Astrocyte (in vitro differentiated cells and primary cell): ENCODE measurements around the gene LRBA. TPM values are rescaled to one million over a fixed set of nuclear protein-coding genes. Genes with fewer than 3 reads are reported as not detected.

Experiments used
- DNase-seq: peaks from one replicate; pipeline ENCODE4 v3.0.0-alpha.2; 2010; ENCODE audit warnings: low read depth
- FAIRE-seq: peaks from 2 replicates; lab custom pipeline; 2011; peaks lifted over from hg19 to GRCh38; lab: Jason Lieb, UNC
- H2AFZ ChIP-seq: 2 replicates; pipeline ENCODE4 v1.6.0; 2012; ENCODE audit warnings: low read depth, low read length, inconsistent platforms
- H3K27ac ChIP-seq: 2 replicates; pipeline ENCODE4 v1.5.1; 2011; ENCODE audit warnings: low read depth, low read length, inconsistent platforms
- H3K27me3 ChIP-seq: 2 replicates; pipeline ENCODE4 v1.6.0; 2011; ENCODE audit warnings: low read length, inconsistent platforms; ENCODE audit not compliant: insufficient read depth
- H3K36me3 ChIP-seq: 2 replicates; pipeline ENCODE4 v1.5.1; 2011; ENCODE audit warnings: low read length, inconsistent platforms; ENCODE audit not compliant: insufficient read depth
- H3K4me1 ChIP-seq: 2 replicates; pipeline ENCODE4 v1.5.1; 2011; ENCODE audit warnings: low read length, inconsistent platforms; ENCODE audit not compliant: insufficient read depth
- H3K4me2 ChIP-seq: 2 replicates; pipeline ENCODE4 v1.6.0; 2012; ENCODE audit warnings: low read length, inconsistent platforms
- H3K4me3 ChIP-seq: 2 replicates; pipeline ENCODE4 v1.5.1; 2011; ENCODE audit warnings: low read depth, mild to moderate bottlenecking, low read length, inconsistent platforms; ENCODE audit not compliant: insufficient read depth
- H3K79me2 ChIP-seq: 2 replicates; pipeline ENCODE4 v1.6.0; 2012; ENCODE audit warnings: mild to moderate bottlenecking, low read length, inconsistent platforms; ENCODE audit not compliant: insufficient read depth
- H3K9ac ChIP-seq: 2 replicates; pipeline ENCODE4 v1.6.0; 2012; ENCODE audit warnings: mild to moderate bottlenecking, low read length, inconsistent platforms
- H3K9me3 ChIP-seq: 2 replicates; pipeline ENCODE4 v1.5.1; 2012; ENCODE audit warnings: low read depth, mild to moderate bottlenecking, low read length, inconsistent platforms; ENCODE audit not compliant: insufficient read depth
- H4K20me1 ChIP-seq: 2 replicates; pipeline ENCODE4 v1.6.0; 2012; ENCODE audit warnings: low read length, inconsistent platforms; ENCODE audit not compliant: insufficient read depth
- H3K27ac Mint-ChIP-seq: one replicate; pipeline ENCODE4 v1.8.0; 2021; ENCODE audit warnings: mild to moderate bottlenecking, mixed read lengths; ENCODE audit not compliant: unreplicated experiment
- H3K27me3 Mint-ChIP-seq: one replicate; pipeline ENCODE4 v1.8.0; 2021; ENCODE audit warnings: low read depth, mixed read lengths; ENCODE audit not compliant: unreplicated experiment
- H3K36me3 Mint-ChIP-seq: one replicate; pipeline ENCODE4 v1.8.0; 2021; ENCODE audit warnings: low read depth, mixed read lengths; ENCODE audit not compliant: unreplicated experiment
- H3K4me1 Mint-ChIP-seq: one replicate; pipeline ENCODE4 v1.8.0; 2021; ENCODE audit warnings: low read depth, mixed read lengths; ENCODE audit not compliant: unreplicated experiment
- H3K4me3 Mint-ChIP-seq: one replicate; pipeline ENCODE4 v1.8.0; 2021; ENCODE audit warnings: mild to moderate bottlenecking, moderate library complexity, mixed read lengths; ENCODE audit not compliant: unreplicated experiment
- H3K9me3 Mint-ChIP-seq: one replicate; pipeline ENCODE4 v1.8.0; 2021; ENCODE audit warnings: mild to moderate bottlenecking, mixed read lengths; ENCODE audit not compliant: unreplicated experiment
- CTCF ChIP-seq: IDR thresholded peaks from 2 replicates; pipeline ENCODE4 v1.5.1; 2011; ENCODE audit warnings: low read depth, mild to moderate bottlenecking, inconsistent platforms, low read length, moderate library complexity; ENCODE audit not compliant: insufficient read depth
- EZH2 ChIP-seq: IDR thresholded peaks from 2 replicates; pipeline ENCODE4 v1.6.1; 2012; ENCODE audit warnings: mild to moderate bottlenecking, low read length, inconsistent platforms; ENCODE audit not compliant: insufficient read depth
- total RNA-seq: library from RNA; stranded (reverse); gene quantifications from 2 replicates; pipeline ENCODE4 v1.2.1, GENCODE V29; 2021

LRBA gene
- total RNA-seq, 1 donor from 2014 or later = 25.3 TPM

- FAIRE-seq (no peak), DNase-seq (no peak)
- H3K27ac ChIP-seq = no peak overlapping the region
- TF ChIP-seq CTCF (no peak), EZH2 (no peak)
- H3K36me3 ChIP-seq = no peaks in the 10 kb centered on the region
- H3K27me3 ChIP-seq = no peaks in the 10 kb centered on the region
- no peaks in the 10 kb centered on the region for H3K4me1 ChIP-seq
- H3K9ac ChIP-seq = no peak overlapping the region
- no peak overlapping the region for H3K4me3 ChIP-seq
- no peak overlapping the region for H3K4me2 ChIP-seq
- H4K20me1 ChIP-seq = no peaks in the 10 kb centered on the region
- H3K4me1 Mint-ChIP-seq = peaks cover 5% of the 10 kb centered on the region
- H3K36me3 Mint-ChIP-seq = no peaks in the 10 kb centered on the region
- H3K79me2 ChIP-seq = no peaks in the 10 kb centered on the region
- H2AFZ ChIP-seq = no peak overlapping the region
- no peaks in the 10 kb centered on the region for H3K27me3 Mint-ChIP-seq
- H3K27ac Mint-ChIP-seq = peak overlapping the region; percentile 10
- H3K4me3 Mint-ChIP-seq = no peak overlapping the region
- H3K9me3 ChIP-seq = no peaks in the 10 kb centered on the region
- H3K9me3 Mint-ChIP-seq = no peaks in the 10 kb centered on the region
Measured at GRCh38 chr4:150323406-150324325, 691.4 kb downstream of the LRBA start.

GRCh38 chr4:150322646-150323045 lies 692.4 kb downstream of the LRBA start:
- Histone ChIP-seq H3K4me2 (no peak overlapping the region), H3K4me3 (no peak overlapping the region), H3K9ac (no peak overlapping the region), H2AFZ (no peak overlapping the region), H4K20me1 (no peaks in the 10 kb centered on the region), H3K79me2 (no peaks in the 10 kb centered on the region), H3K27me3 (no peaks in the 10 kb centered on the region), H3K27ac (no peak overlapping the region), H3K9me3 (no peaks in the 10 kb centered on the region), H3K36me3 (no peaks in the 10 kb centered on the region), H3K4me1 (no peaks in the 10 kb centered on the region)
- FAIRE-seq = no peak
- H3K9me3 Mint-ChIP-seq = no peaks in the 10 kb centered on the region
- H3K4me3 Mint-ChIP-seq = no peak overlapping the region
- no peaks in the 10 kb centered on the region for H3K27me3 Mint-ChIP-seq
- DNase-seq = no peak
- TF ChIP-seq CTCF = no peak
- TF ChIP-seq EZH2 = no peak
- H3K27ac Mint-ChIP-seq = no peak overlapping the region
- H3K36me3 Mint-ChIP-seq = no peaks in the 10 kb centered on the region
- H3K4me1 Mint-ChIP-seq = peaks cover 5% of the 10 kb centered on the region

- Histone ChIP-seq H3K79me2 (no peaks in the 10 kb centered on the region), H3K9ac (no peak overlapping the region), H3K36me3 (no peaks in the 10 kb centered on the region), H3K27ac (no peak overlapping the region), H3K4me2 (no peak overlapping the region), H4K20me1 (no peaks in the 10 kb centered on the region), H3K9me3 (no peaks in the 10 kb centered on the region), H3K4me3 (no peak overlapping the region), H2AFZ (no peak overlapping the region), H3K4me1 (no peaks in the 10 kb centered on the region), H3K27me3 (no peaks in the 10 kb centered on the region)
- Mint-ChIP-seq H3K4me1 (peaks cover 16% of the 10 kb centered on the region), H3K4me3 (no peak overlapping the region), H3K36me3 (peaks cover 2% of the 10 kb centered on the region), H3K9me3 (no peaks in the 10 kb centered on the region), H3K27ac (no peak overlapping the region), H3K27me3 (no peaks in the 10 kb centered on the region)
- TF ChIP-seq CTCF = no peak
- no peak for TF ChIP-seq EZH2
- DNase-seq = no peak
- no peak for FAIRE-seq
Measured at GRCh38 chr4:150321113-150321512, 694.0 kb downstream of the LRBA start.
